ENCODE data around the gene NUDT7.

GRCh38 chr16:77736879-77737278, 14.6 kb downstream of the NUDT7 start:
- TF ChIP-seq POLR2AphosphoS5 (IDR thresholded peaks at IDR 0.05) (no peak), CTCF (IDR thresholded peaks at IDR 0.05) (no peak)

Data from sigmoid colon (tissue), 4 donors.